T47D (cell line): ENCODE results near the gene CLCA1.

Experiments used
- DNase-seq, 2 experiments: peaks; one replicate each; pipeline versions ENCODE4 v3.0.0 to v3.0.0-alpha.2; 2011 to 2012; ENCODE audit warnings: low read depth in 1 of 2, low spot score in 1 of 2
- JUND ChIP-seq: IDR thresholded peaks from 2 replicates; pipeline ENCODE4 v1.6.1; 2012; ENCODE audit warnings: low read depth
- in situ Hi-C: cut with HindIII; loops from 2 replicates; pipeline ENCODE4 v1.10.0; 2016; ENCODE audit warnings: low sequenced_read_pairs, low pct_unique_long_range_greater_than_20kb

CLCA1 gene, protein sequence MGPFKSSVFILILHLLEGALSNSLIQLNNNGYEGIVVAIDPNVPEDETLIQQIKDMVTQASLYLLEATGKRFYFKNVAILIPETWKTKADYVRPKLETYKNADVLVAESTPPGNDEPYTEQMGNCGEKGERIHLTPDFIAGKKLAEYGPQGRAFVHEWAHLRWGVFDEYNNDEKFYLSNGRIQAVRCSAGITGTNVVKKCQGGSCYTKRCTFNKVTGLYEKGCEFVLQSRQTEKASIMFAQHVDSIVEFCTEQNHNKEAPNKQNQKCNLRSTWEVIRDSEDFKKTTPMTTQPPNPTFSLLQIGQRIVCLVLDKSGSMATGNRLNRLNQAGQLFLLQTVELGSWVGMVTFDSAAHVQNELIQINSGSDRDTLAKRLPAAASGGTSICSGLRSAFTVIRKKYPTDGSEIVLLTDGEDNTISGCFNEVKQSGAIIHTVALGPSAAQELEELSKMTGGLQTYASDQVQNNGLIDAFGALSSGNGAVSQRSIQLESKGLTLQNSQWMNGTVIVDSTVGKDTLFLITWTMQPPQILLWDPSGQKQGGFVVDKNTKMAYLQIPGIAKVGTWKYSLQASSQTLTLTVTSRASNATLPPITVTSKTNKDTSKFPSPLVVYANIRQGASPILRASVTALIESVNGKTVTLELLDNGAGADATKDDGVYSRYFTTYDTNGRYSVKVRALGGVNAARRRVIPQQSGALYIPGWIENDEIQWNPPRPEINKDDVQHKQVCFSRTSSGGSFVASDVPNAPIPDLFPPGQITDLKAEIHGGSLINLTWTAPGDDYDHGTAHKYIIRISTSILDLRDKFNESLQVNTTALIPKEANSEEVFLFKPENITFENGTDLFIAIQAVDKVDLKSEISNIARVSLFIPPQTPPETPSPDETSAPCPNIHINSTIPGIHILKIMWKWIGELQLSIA

DNA sequence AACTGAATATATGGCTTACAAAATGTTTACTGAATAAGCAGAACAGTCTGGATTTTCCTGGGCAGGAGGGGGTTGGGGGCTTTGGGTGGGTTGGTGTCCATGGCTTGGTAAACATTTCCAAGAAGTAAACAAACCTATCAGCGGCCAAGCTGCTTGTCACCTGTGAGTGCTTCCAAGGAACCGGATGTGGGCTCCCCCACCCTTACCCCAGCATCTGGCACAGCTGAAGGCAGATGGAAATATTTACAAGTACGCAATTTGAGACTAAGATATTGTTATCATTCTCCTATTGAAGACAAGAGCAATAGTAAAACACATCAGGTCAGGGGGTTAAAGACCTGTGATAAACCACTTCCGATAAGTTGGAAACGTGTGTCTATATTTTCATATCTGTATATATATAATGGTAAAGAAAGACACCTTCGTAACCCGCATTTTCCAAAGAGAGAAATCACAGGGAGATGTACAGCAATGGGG, at the start of gene CLCA1:
CLCA1 (plus strand) TSS at position 427 of the 477 bp plus-strand sequence; CDS start at position 472, 45 bp downstream.
- no peak for TF ChIP-seq JUND
- no peak for DNase-seq
- in situ Hi-C loops: no loop called here

- no peak for TF ChIP-seq JUND
- in situ Hi-C loops: no loop called here
- DNase-seq: peak; percentile 23 to 71
Measured at GRCh38 chr1:86419277-86419903, 49.3 kb upstream of the CLCA1 start.

DNA sequence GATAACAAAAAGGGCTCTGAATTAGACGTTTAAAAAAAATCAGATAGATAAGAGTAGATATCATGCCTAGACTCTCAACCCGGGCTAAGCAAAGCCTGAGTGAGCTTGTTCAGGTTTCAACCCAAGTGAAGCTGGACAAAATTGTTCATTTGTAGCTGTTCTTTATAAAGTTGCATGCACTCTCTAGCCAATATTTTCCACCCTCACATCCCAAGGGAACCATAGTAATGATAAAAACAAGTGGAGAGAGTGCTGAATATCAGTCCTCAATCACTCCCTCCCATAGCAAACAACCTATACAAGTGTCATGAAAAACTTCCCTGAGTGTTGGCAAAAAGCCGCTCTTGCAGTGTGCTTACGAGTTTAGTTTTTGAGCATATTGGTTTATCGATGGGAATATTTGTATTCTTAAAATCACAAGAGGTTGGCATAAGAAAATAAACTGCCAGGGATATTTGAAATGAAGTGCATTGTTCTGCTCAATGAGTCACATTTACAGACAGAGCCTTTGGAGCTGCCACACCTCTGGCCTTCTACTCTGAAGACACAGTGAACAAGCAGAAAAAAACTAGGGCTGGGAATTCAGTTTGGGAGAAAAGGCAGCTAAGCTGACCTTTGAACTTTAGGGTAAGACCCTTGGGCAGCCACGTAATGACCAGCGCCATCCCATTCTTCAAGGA, 47.0 kb upstream of the CLCA1 start:
- TF ChIP-seq JUND: no peak
- in situ Hi-C loops: no loop called here
- no peak for DNase-seq

DNA sequence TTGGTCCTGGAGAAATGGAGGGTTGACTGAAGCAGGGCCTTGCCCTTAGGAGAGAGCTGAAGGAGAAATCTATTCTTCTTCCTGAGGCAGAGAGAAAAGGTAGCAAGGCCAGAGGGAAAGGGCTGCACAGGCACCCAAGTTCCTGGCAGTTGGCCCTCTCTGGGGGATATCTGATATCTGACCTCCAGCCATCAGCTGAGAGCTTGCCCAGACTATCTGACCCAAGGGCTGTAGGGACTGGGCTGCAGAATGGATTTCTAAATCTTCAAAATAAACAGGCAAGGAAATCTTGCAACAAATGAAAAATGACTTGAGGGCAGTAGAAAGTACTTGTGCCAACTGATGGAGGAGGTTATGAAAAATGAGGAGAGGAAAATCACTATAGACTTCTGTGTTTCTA, 45.3 kb upstream of the CLCA1 start:
- DNase-seq: no peak
- TF ChIP-seq JUND: no peak
- in situ Hi-C loops: no loop called here

- DNase-seq: no peak
- TF ChIP-seq JUND: no peak
- in situ Hi-C loops: no loop called here
Measured at GRCh38 chr1:86423873-86424272, 44.9 kb upstream of the CLCA1 start, which contains the start of gene CLCA2. Gene CLCA2 (plus strand): TSS chr1:86424171. CDS start chr1:86424248, 77 bp downstream.

GRCh38 chr1:86429122-86429725, 39.5 kb upstream of the CLCA1 start:
- no peak for TF ChIP-seq JUND
- in situ Hi-C loops: no loop called here
- DNase-seq: no peak

DNA sequence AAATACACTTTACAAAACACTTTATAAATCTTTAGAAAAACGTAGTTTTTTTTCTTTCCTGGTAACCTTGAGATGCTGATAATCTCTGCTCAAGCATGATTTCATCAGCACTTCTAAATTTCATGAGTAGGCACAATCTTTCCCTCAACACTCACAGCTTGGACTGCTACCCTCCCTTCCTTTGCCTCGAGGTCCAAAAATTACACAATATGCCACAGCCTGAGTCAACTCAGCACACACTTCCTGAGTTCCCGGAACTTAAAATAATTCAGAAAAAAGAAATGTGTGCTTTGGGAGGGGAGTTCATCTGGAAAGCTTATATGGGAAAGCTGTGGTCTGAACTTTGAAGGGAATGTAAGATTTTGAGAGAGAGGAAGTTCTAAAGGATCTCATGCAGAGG, 38.9 kb upstream of the CLCA1 start:
- no peak for TF ChIP-seq JUND
- DNase-seq: peak in 1 of 2 experiments; percentile 48
- in situ Hi-C loops: no loop called here

DNA sequence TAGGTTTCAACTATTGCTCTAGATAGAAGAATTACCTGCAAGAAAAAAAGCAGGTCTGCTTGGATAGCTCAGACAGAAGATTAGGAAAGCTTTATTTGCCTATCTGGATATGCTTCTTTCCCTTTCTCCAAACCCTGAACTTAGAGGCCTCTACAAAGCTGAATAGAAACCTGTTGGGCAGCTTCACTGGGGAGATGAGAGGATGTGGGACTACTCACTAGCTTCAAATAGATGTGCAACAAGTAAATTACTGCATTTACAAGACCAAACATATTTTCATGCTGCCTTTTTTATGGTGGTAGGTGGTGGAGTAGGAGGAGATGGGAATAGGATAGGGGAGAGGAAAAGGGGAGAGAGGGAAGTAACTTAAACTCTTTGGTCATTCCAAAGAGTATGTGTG, 38.4 kb upstream of the CLCA1 start:
- TF ChIP-seq JUND: no peak
- DNase-seq: peak in 1 of 2 experiments; percentile 30
- in situ Hi-C loops: no loop called here

DNA sequence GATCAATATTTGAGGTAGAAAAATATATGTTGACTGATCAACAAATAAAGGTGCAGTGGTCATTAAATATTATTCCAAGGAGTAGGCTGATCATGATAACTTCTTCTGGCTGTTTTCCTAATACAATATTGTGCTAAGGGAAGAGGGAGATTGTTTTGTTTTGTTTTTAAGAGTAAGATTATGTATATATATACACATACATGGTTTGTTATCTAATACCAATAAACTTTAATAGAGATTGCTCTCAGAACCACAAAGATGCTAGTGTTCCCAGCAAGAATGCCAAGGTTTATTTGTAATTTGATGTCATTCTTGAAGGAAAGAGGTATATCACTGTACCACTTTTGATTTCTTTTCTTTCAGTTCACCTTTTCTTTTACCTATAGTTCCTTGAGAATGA, 34.7 kb upstream of the CLCA1 start:
- TF ChIP-seq JUND: no peak
- in situ Hi-C loops: no loop called here
- no peak for DNase-seq

DNA sequence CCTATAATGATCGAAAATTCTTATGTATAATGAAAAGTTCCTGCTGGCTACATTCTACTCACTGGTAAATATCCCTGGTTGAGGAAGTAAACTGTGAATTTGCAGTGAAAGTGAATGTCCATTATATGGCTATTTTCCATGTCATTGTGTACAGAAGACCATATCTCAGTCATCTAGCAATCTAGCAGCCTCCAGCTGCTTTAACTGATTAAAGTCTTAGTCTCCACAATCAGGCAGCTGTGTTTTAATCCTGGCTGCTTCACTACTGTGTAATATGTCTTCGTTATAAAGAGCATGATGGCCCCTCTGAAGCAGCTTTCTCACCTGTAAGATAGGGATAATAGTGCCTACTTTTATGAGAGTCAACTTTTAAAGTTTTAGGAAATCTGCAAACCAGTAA, 33.4 kb upstream of the CLCA1 start:
- DNase-seq: no peak
- in situ Hi-C loops: no loop called here
- TF ChIP-seq JUND: no peak

- no peak for DNase-seq
- in situ Hi-C loops: no loop called here
- no peak for TF ChIP-seq JUND
Measured at GRCh38 chr1:86436041-86436440, 32.7 kb upstream of the CLCA1 start.
